Measurements from ENCODE around the gene CDC25C.
"Not testable (repeated sequence)": the region's sequence is repeated elsewhere in the genome, so short reads cannot be mapped to it uniquely, and the experiment has no call there.

The CDC25C gene

GRCh38 chr5:138274189-138274853 is 57.3 kb downstream of the CDC25C start, which contains the start of gene GFRA3:
Gene GFRA3, minus strand, starts transcription at chr5:138274621. Its CDS starts 197 bp downstream, at chr5:138274424.
- no peak for DNase-seq

DNA sequence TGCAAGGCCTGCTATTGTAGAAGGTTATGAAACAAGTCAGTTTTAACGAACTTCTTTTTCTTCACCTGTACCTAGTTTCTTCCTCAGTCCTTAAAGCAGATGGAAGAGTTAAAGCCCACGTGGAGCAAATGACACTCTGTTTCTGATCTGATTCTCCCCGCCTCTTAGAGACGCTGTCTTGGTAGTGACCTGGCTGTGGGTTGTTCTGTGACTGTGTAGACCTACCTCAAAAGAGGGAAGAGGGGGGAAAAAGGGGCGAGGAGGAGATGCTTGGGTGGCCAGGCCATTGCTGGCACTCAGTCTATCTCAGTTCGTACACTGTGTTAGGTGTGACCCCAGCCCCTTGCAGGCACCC is 57.8 kb downstream of the CDC25C start:
- no peak for DNase-seq

DNA sequence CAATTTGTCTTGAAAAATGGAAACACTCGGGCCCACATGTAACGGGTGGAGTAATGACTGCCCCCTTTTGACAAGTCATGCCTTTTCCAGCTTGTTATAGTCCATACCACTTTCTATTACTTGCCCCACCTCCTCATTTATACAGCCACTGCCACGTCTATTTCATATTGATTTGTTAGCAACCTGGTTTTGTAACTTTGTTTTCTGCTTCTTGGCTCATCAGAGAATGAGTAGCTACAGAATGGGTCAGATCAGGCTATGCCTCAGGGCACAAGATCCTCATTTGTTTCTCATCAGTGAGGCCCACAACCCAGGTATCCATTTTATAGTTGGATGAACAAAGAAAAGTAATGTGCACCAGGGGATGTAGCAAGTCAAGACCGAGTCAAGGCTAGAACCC is 58.9 kb downstream of the CDC25C start:
- no peak for DNase-seq

GRCh38 chr5:138271281-138271680 is 60.3 kb downstream of the CDC25C start:
- no peak for DNase-seq

DNA sequence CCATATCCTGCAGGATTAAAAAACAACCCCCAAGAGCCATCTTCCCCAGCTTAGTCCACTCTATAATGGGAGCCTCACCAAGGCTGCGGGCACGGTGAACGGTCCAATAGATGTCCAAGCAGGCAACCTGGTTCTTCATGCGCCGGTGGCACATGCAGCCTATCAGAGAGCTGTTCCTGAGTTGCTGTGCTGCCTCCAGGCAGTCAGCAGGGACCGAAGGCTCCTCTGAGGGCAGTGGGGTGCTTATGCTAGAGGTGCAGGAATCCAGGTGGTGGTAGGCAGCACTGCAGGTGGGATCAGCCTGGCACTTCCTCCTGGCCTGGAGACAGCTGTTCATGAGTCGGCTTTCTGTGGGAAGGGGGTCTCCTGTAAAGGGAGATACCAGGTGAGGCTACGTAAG is 67.4 kb downstream of the CDC25C start:
- DNase-seq, result no peak

- no peak for DNase-seq
Measured at GRCh38 chr5:138263581-138263980, 68.0 kb downstream of the CDC25C start.

- DNase-seq, result no peak
Measured at GRCh38 chr5:138258704-138259292, 72.8 kb downstream of the CDC25C start.

DNA sequence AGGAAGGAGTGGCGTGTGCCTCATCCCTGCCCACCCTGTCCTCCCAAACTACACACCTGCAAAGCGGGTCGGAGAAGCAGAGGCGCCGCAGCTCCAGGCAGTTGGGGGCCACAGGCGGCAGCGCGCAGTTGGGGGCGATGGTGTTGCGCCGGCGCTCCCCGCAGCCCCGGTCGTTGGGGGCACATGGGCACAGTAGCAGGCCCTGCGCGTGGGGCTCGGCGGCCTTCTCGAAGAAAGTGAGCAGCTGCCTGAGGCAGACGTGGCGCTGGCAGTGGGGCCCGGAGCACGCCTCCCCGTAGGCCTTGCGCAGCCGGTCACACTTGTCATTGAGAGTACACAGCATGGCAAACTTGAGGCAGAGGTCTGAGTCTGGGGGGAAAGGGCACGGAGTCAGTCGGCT is 74.0 kb downstream of the CDC25C start:
- no peak for DNase-seq

DNA sequence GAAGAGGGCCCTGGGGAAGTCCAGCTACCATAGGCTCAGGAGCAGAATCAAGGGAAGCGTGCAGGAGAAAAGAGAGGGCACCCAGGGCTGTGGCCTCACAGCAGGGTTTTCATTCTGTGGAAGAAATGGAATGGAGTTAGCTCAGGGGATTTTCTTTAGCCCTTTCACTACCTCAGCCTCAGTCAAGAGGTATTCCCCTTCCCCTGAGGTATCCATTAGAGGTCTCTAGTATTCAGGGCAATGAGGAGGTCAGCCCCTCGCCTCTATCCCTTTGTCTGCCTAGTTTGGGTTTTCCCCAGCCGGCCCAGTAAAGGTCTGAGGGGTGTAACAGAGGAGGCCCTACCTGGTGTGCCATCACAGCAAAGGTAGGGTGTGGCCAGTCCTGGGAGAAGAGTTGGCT is 78.7 kb downstream of the CDC25C start:
- DNase-seq, result no peak

- not testable (repeated sequence) for DNase-seq
Measured at GRCh38 chr5:138247800-138248199, 83.8 kb downstream of the CDC25C start.

DNA sequence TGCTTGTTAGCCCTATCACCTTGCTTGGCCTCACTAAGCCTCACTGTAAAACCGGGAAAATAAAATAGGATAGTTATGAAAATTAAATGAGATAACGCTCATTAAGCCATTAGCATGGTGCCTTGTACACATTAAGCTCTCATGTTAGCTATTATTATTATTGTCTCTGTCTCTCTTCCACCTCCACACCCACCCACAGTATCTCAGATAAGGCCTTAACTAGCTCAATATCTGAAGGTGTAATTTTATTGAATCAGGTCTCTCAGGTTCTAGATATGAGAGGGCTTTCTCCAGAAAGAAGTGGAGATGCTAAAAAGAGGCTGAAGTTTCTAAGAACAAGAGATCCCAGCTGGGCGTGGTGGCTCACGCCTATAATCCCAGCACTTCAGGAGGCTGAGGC is 84.8 kb downstream of the CDC25C start:
- no peak for DNase-seq

DNA sequence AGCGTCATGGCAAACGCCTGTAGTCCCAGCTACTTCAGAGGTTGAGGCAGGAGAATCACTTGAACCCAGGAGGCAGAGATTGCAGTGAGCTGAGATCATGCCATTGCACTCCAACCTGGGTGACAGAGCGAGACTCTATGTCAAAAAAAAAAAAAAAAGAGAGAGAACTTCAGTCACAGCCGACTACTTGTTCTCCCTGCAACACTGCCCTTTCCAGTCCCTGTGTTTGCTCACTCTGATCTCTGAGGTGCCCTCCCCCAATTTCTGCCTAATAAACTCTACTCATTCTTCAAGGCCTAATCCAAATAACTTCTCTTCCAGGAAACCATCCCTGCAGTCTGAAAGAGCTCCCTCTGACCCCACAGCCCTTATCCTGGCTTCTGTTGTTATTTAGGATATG is 85.3 kb downstream of the CDC25C start:
- DNase-seq, result no peak

GRCh38 chr5:138245717-138246116 is 85.9 kb downstream of the CDC25C start:
- no peak for DNase-seq

DNA sequence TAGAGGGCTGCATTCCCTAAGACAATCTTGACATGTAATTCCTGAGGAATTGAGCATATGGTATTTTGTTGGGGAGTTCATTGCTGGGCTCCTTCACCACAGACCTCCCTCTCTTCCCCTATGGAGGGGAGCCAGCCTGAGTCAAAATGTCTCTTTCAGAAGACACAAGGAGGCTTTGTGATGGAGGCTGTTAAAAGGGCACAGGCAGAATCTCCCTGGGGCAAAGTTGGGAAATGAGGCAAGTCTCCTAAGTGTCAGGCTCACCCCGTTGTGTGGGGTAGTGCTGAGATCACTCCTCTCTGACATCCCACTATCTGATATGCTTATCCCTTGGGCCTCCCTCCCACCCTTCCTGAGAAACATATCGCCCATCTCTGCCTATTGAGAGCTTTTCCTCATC is 87.8 kb downstream of the CDC25C start:
- DNase-seq, result no peak

DNA sequence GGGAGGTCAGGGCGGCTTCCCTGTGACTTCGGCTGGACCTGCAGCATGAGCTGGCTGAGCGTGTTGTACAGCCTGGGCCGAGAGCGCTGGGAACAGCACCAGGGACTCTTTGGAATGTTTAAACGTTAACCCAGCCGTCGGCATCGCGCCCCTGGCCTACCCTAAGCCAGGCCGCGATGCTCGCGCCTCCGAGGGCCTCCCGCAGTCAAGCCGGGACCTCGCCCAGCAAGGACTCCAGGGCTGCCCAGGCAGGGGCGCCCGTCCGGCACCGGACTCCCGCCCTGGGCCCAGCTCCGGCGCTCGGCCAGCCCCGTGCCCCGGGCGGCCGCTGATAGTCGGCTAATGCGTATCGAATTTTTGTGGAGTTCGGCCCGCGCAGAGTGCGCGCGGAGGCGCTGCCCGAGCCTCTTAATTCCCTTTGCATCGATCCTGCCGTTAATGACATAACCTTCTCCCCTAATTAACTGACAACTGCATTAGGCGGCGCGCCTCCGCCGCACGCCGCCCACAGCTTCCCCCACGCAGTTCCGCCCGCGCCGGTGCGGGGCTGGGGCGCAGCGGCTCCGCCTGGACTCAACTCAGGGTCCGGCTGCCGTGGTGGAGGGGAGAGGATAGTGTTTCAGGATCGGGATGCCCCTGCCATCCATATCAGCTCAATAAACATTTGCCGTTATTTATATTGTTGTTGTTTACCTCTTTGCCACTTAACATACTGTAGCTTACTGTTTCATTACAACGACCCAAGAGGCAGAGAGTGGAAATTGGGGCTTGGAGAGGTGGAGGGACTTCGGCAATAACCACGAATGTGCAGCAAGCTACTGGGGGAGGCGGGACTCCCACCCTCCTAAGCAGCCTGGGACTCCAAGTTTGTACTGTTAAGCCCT is 89.7 kb downstream of the CDC25C start:
- no peak for DNase-seq

- no peak for DNase-seq
Measured at GRCh38 chr5:138240650-138241385, 90.8 kb downstream of the CDC25C start.

DNA sequence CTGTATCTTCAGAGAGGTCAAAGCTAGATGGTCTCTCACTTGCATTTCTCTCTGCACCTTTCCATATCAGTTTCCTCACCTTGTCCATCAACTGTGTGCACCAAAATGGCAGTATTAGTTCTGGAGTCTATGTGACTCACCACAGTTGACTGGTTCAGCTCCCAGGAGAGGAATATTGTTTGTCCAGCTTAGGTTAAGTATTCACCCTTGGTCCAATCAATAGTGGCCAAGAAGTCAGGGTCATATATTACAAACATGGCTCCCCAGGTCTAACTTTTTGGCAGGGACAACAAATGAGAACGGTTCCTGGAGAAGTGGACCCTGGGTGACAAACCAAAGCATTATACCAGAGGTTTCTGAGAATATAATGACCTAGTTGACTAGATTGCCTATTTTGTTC is 93.6 kb downstream of the CDC25C start:
- no peak for DNase-seq
